Neural progenitor cell (in vitro differentiated cells): ENCODE measurements around the gene GOLGA8R.
"Not testable (repeated sequence)": the region's sequence is repeated elsewhere in the genome, so short reads cannot be mapped to it uniquely, and the experiment has no call there.

Source experiments
- EZH2phosphoT487 ChIP-seq: fragments of 200-600 bp; sonication (generic); IDR thresholded peaks from 2 replicates; pipeline ENCODE4 v1.6.1; 2017; ENCODE audit warnings: antibody characterized with exemption
- TF ChIP-seq, protein P1 (sequence below): fragments of 200-600 bp; sonication (generic); IDR thresholded peaks from 2 replicates; pipeline ENCODE4 v1.5.1; 2017; ENCODE audit warnings: antibody characterized with exemption, mild to moderate bottlenecking

DNA sequence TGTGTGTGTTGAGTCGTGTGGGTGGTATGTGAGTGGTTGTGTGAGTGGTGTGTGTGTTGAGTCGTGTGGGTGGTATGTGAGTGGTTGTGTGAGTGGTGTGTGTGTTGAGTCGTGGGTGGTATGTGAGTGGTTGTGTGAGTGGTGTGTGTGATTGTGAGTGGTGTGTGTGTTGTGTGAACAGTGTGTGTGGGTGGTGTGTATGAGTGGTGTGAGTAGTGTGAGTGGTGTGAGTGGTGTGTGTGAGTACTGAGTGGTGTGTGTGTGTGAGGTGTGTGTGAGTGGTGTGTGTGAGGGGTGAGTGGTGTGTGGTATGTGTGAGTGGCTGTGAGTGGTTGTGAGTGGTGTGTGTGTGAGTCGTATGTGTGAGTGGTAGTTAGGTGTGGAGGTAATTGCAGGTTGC is 38.2 kb downstream of the GOLGA8R start:
- TF ChIP-seq, protein P1, sequence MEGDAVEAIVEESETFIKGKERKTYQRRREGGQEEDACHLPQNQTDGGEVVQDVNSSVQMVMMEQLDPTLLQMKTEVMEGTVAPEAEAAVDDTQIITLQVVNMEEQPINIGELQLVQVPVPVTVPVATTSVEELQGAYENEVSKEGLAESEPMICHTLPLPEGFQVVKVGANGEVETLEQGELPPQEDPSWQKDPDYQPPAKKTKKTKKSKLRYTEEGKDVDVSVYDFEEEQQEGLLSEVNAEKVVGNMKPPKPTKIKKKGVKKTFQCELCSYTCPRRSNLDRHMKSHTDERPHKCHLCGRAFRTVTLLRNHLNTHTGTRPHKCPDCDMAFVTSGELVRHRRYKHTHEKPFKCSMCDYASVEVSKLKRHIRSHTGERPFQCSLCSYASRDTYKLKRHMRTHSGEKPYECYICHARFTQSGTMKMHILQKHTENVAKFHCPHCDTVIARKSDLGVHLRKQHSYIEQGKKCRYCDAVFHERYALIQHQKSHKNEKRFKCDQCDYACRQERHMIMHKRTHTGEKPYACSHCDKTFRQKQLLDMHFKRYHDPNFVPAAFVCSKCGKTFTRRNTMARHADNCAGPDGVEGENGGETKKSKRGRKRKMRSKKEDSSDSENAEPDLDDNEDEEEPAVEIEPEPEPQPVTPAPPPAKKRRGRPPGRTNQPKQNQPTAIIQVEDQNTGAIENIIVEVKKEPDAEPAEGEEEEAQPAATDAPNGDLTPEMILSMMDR, result not testable (repeated sequence)
- not testable (repeated sequence) for TF ChIP-seq EZH2phosphoT487
